ENCODE data around the gene FLG.

GRCh38 chr1:152348447-152348846, 23.4 kb upstream of the FLG start:
- TF ChIP-seq CTCF (IDR thresholded peaks at IDR 0.05) = peak in 3 of 4 donors; percentile 4 to 17 (median 5)
- no peak for TF ChIP-seq POLR2A (IDR thresholded peaks at IDR 0.05)

Data from right lobe of liver (tissue), 4 donors.